Measurements from ENCODE around the gene GLYR1. TPM values are rescaled to one million over a fixed set of nuclear protein-coding genes. Genes with fewer than 3 reads are reported as not detected.

The GLYR1 gene
- total RNA-seq, 1 donor, result 39.6 TPM

DNA sequence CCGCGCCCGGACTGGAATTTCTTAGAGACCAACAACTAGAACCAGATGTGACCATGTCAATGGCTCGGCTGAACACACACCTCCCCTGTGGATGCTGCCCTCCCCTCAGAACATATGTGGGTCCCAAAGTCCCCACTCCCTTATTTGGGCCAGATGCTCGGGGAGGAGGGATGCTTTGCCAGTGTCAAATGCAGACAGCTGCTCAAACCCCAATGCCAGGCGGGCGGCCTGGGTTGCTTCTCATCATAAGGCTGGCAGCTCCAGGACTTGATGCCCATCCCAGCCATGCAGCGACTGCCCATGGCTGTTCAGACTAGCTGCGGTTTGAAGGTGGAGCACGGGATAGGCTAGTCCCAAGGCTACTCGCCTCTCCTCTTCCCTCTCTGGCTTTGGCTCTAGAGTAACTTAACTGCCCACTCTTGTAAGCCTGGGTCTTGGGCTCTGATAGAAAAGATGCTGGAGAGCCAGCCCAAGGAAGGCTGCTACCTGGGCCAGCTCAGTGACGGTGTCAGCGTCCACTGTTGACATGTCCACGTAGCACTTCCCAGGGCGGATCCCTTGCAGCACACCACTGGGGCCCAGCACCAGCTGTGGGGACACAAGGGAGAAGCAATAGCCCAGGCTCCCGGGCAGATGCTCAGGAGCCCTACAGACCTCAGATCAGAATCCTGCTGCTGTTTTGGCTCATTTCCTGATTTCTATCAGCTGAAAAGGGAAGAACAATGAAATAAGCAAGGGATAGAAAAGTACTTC, 33.7 kb downstream of the GLYR1 start:
- DNase-seq (ENCODE audit: low read depth in 2 of 3, low spot score in 2 of 3), result no peak

DNA sequence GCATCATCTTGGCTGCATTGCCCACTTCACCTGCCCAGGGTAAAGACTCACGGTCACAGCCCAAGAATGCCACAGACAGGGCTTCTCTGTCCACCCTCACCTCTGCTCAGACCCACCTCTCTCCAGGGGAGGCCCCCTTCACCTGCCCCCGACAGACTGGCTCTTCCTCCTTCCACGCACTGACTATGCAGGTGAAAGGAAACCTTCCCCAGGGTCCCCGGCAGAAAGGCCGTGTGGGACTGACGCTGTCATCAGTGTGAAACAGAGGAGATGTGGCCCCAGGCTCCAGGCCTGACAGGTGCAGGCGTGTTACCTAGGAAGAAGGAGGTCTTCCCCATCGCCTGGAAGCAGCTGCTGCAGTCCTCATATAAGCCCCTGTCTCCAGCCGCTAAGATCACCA, 35.3 kb downstream of the GLYR1 start:
- DNase-seq (ENCODE audit: low read depth in 2 of 3, low spot score in 2 of 3), result no peak

DNA sequence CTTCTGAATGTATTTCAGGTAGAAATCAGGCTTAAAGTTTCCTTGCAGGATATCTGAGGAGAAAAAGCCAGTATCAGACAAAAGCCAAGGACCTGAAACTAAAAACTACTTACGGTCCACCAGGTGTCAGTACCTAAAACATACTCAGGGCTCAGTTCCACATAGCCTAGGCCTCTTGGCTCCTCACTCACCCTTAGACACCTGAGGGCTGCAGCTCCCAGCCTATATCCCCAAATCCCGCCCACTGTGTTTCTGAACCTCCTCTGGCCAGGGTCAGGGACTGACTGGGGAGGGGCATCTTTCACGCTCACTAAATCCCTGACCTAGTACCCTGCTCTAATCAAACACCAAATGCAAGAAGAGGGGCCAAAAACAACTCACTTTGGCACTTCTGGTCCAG, 35.8 kb downstream of the GLYR1 start:
- no peak for DNase-seq (ENCODE audit: low read depth in 2 of 3, low spot score in 2 of 3)

DNA sequence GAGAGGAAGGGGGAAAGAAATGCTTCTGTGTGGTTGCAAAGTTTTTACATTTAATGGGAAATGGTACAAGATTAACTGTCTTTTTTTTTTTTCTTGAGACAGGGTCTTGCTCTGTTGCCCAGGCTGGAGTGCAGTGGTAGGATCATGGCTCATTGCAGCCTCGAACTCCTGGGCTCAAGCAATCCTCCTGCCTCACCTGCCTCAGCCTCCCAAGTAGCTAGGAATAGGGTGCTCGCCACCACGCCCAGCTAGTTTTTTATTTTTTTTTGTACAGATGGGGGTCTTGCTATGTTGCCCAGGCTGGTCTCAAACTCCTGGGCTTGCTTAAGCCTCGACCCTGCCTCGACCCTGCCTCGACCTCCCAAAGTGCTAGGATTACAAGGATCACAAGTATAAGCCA, 40.8 kb downstream of the GLYR1 start:
- DNase-seq (ENCODE audit: low read depth in 2 of 3, low spot score in 2 of 3), result no peak

DNA sequence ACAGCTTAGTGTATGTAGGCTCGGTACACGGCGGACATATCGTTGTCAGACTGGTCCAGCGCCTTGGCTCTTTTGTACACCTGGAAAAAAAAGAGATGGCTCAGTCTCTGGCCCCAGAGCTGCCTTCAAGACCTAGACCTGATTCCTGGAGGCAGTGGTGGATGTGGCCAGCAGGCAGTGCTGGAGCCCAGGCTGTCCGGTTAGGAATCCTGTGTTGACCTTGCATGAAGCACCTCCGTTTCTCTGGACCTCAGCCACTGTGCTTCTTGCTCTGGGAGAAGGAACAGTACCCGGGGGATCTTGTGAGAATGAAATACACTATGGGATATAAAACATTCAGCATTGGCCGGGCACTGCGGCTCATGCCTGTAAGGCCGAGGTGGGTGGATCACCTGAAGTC, 41.9 kb downstream of the GLYR1 start:
- no peak for DNase-seq (ENCODE audit: low read depth in 2 of 3, low spot score in 2 of 3)

DNA sequence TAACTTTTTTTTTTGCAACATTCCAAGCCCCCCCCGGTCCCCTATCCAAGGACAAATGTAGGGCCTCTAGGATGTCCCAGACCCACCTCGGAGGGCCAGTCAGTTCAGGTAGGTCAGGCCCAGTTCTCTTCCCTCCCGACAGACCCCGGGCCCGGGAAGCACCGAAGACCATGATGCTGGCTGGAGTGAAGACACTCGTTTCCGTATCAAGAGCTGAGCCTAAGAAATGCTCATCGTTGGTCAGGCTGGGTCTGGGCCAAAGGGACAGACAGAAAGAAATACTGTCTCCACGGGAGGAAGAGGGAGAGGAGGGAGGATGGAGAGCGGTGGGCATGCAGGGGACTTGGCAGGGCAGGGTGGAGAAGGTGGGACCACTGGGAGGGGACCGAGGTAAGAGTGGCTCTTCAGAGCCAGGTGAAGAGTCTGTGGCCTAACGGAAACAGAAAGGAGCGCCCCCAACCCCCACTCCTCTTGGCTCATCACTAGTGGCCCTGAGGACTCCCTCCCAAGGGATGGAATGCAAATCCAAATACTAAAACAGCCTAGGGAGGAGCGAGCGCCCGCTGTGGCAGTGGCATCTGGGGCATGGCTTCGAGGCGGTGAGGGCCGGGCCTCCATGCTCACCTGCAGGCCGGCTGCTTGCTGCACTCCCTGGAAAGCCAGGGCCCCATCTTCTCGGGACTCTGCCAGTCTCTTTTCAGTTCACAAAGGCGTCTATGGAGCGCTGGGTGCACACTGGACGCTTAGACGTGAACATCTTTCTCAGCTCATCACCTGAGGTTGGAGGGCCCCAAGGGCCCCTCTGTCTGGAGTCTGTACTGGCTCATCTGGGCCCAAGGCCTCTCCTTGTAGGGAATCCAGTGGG, 43.0 kb downstream of the GLYR1 start:
- DNase-seq (ENCODE audit: low read depth in 2 of 3, low spot score in 2 of 3), result no peak

DNA sequence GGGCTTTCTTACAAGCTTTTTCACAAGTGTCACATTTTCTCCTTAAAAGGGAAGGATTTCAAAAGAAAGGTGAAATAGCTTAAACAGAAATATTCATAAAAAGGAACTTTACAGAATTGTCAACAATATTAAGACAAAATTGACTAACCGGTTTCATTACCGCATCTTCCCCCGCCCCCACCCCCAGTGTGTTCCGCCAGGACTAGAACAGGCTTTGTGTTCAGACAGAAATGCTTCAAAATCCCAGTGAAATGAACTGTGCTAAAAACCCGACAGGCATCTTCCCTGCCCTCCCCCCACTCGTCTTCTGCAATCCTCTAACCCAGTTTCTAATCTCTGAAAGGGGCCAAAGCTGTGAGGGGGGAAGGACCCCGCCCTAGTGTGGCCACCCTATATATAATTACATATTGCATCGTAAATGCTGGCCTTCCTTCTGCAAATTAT, 43.7 kb downstream of the GLYR1 start:
- DNase-seq (ENCODE audit: low read depth in 2 of 3, low spot score in 2 of 3), result no peak

DNA sequence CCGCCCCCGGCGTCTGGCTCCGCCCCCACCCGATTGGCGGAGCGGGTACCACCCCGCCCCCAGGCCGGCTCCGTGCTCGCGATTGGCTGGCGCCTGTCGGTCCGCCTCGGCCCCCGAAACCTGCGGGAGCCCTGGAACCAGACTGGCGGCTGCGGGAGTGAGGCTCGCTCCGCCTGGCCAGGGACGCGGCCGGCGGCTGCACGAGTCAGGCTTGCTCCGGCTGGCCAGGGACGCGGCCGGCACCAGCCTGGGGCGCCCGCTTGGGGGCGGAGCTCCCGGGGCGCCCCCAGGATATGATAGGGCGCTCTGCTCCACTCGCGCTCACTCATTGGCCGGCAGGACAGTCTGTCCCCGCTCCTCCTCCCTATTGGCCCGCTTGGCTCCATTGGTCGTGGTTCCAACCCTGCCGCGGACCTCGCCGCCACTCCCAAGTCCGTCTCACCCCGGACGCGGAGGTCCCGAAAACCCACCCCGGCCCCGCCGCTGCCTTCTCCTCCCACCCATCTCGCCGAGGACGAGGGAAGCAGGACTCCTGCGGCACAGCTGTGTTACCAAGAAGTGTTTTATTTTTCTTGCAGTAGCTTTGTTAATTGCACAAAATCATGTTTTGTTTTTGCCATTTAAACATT, 44.3 kb downstream of the GLYR1 start:
- DNase-seq (ENCODE audit: low read depth in 2 of 3, low spot score in 2 of 3), result peak; percentile 69 to 90 (median 85)

DNA sequence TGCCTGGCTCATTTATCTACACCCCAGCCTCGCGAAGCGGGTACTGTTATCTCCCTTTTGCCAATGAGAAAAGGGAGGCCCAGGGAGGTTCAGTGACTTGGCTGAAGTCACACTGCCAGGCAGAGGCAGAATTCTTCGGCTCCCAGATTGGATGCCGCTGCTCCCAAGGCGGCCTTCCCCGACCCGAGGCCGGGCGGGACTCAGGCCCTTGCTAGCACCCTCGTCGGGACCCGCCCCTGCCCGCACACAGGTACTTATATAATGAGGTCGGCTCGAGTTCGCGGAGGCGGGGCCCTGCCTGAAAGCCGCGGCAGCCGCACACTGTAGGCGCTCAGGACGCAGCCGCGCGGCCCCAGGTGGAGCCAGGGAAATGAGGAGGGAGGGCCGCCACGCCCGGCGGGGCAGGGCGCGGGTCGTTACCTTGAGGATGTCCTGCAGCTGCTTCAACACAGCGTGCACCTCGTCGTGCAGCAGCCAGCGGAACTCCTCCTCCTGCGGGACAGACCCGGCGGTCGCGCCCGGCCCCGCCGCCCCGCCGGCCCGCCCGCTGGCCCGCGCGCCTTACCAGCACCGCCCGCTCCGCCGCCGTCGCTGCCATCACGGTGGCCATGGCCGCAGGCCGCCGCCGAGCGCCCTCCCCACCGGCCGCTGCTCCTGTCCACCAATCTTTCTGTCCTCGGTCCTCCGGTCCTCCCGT, 45.0 kb downstream of the GLYR1 start, which contains the start of gene ROGDI:
Gene ROGDI (minus strand): TSS at position 672 of the 697 bp plus-strand sequence. CDS start 62 bp downstream, at position 610.
- DNase-seq (ENCODE audit: low read depth in 2 of 3, low spot score in 2 of 3), result peak in 2 of 3 donors; percentile 43 to 65

DNA sequence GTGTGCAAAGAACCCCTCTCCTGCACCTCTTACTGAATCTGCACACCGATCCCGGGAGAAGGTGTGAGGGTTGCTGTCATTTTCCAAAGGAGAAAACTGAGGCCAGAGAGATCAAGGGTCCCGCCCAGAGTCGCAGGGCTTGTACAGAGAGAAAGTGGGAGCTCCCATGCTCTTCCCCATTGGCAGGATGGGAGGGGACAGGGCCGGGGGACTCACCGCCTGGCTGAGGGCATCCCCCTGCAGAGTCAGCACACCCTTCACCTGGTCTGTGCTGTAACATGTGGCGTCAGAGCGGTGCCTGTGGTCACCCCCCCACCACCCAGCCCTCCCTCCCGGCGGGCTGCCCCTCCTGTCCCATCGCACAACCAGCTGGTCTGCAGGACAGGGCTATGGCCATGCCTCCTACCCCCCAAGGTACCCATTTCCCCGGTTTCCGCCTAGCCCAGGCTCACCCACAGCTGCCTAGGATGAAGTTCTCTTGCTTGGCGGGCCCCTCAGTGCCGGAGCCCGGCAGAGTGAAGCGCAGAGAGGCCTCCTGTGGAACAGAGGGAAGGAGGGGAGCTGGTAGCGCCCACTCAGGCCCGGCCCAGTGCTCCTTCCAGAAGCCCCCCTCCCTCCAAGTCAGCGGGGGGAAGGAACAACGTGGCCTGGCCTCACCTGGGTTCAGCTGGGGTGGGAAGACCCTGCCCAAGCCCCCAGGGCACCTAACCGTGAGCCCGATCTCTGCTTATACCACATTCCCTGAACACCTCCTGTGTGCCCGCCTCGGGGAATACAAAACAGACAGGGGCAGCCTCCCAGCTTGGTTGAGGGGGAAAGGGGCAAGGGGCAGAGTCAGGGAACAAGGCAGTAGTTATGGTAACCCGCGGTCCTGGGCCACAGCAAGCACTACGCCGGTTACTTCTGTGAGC, 45.8 kb downstream of the GLYR1 start:
- DNase-seq (ENCODE audit: low read depth in 2 of 3, low spot score in 2 of 3), result no peak

DNA sequence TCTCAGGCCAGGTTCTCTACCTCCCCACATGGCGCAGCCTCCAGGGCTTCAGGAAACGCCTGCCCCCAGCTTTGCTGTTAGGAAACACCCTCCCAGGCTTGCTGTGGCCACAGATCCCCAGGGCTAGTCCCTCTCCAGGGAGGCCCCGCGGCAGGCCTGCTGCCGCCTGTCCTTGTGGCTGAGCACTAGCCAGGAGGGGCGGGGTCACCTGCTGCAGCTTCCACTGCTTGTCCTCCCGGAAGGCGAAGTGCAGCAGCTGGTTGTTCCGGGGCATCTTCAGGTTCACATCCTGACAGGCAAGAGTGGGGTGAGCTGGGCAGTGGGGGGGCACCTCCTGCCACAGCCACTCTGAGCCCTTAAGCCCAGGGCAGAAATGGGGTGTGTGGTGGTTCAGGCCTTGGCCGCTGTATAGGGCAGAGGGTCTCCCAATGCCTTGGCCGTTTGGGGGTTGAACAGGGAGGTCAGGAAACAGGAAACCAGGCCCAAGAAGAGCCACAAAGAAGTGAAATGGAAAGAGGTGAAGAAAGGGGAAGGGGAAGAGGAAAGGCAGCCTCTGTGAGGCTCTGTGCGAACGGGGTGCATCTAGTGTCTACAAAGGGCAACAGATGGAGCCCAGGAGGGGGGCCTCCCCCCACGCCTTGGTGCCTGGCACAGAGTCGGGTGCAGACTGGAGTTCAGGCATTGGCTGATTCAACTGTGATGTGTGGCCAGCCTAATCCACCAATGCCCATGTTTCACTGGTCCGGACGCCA, 46.6 kb downstream of the GLYR1 start:
- DNase-seq (ENCODE audit: low read depth in 2 of 3, low spot score in 2 of 3), result peak in 1 of 3 donors; percentile 20

DNA sequence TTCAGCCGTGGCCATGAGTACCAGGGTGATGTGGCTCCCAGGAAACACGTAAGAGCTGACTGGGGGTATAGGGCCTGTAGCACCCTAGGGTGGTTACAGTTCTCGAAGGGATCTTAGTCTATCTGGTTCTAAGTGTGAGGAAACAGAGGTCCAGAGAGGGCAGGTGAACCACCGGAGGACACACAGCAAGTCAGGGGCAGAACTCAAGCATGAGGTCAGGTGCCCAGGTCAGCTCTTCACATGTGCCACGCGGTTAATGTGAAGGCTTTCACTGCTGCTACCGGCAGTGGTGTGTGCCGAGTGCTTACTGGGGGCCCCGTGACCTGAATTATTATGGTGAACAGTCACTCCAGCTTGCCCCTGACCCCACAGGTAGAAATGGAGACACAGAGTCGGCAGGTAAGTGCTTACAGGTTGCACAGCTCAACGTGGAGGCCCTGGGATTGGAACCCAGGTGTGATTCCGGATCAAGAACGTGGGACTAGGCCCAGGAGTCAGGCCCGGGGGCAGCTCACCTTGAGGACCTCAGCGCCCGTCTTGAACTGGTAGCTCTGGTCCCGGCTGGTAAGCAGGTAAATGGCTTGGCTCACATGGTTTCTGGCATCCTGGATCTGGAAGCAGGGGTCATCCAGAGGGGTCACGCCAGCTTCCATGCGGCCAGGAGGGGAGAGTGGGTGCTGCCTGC, 47.8 kb downstream of the GLYR1 start:
- no peak for DNase-seq (ENCODE audit: low read depth in 2 of 3, low spot score in 2 of 3)

DNA sequence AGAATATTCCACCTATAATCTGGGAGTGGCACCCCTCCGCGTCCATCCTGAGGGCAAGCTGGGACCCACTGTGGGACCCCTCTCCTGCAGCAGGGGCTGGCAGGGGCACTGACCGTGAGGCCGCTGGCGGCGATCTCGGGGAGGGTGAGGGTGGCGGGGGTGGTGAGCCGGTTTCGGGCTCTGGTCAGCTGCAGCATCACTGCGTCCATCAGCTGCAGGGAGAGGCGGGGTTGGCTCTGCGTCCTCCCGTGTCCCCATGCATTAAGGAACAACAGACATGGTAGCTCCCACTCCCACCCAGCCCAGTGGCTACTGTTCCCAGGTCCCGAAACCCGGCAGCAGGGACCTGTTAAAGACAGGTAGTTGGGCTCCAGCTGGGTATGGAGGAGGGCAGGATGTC, 48.6 kb downstream of the GLYR1 start:
- DNase-seq (ENCODE audit: low read depth in 2 of 3, low spot score in 2 of 3), result no peak

DNA sequence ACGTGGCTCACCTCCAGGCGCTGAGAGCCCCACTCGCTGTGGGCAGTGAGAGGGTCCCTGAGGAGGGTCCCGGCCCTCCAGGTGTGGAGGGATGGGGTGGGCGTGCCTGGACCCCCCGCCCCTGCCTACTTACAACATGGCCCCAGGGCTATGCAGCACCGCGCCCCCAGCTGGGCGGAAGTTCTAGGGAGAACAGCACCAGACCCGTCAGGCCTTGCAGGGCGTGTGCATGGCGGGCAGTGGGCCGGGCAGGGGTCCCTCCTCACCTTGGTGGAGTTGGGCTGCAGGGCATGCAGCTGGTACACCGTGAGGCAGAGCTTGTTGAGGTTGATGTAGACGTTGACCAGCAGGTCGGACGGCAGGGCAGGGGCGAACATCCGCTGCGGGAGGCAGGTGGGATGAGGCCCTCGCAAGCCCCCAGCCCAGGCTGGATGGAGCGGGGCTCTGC, 49.3 kb downstream of the GLYR1 start:
- no peak for DNase-seq (ENCODE audit: low read depth in 2 of 3, low spot score in 2 of 3)

DNA sequence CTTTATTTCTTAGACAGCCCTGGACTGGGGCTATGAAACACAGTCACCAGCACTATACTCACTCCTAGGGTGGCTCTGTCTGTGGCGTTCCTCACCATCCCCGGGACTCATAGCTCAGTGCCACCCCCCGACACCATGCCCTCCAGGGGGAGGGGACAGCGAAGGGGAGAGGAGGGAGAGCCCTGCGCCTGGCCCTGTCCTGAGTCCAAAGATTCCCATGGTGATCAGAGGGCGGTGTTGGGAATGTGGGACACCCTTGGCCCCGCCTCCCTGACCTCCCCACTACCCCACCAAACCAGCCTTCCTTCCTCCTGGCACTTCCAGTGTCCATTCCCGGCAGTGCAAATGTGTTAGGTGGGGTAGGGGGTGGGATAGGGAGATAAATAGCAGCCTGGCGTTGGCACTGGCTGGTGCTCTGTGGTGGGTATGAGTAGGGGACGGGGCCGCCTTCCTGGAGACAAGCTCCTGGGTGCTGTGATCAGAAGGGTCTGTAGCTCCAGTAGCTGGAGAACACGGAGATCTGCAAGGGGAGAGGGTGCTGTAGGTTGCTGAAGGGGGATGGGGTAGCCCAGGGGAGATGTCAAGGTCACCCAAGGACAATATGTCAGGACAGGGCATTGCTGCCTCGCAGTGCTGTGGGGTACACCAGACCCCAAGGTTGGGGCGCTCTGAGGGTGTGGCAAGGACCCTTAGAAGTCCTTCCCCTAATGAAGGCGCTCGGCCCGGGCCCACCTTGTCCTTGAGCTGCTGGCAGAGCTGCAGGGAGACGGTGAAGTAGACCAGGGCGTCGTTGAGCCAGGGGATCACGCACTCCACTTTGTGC, 49.9 kb downstream of the GLYR1 start:
- DNase-seq (ENCODE audit: low read depth in 2 of 3, low spot score in 2 of 3), result no peak

DNA sequence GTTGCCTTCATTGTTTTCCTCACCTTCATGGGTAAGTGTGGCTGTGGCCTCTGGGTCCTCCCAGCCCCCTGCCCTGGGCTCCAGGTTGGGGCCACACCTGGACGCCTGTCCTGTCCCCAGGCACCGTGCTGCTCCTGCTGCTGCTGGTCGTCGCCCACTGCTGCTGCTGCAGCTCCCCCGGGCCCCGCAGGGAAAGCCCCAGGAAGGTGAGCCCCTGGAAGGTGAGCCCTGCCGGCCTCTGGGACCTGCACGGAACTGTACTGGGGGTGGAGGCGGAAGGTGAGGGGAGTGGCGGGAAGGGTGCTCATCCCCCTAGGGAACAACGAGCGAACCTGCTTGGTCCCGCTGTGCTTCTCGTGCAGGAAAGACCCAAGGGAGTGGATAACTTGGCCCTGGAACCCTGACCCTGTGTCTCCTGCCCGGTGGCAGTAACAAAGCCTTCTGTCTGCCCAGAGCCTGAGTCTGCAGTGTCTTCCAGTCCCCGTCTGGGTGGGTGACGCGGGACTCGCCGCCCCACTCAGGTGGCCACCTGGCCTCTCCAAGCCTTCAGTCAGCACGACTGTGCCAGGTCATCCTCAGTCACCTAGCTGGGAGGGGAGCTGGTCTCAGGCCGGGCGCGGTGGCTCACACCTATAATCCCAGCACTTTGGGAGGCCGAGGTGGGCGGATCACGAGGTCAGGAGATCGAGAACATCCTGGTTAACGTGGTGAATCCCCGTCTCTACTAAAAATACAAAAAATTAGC, 51.1 kb downstream of the GLYR1 start:
- no peak for DNase-seq (ENCODE audit: low read depth in 2 of 3, low spot score in 2 of 3)
